DOHH2 (cell line): Measurements from ENCODE around the gene TP53BP2.

Experiments
- EZH2phosphoT487 ChIP-seq: fragments of 200-600 bp; sonication (generic); IDR thresholded peaks from 2 replicates; pipeline ENCODE4 v1.6.1; 2017; ENCODE audit warnings: borderline replicate concordance, mild to moderate bottlenecking, antibody characterized with exemption, low read length, moderate library complexity, mixed read lengths
- TF ChIP-seq, protein P1 (sequence below): fragments of 200-600 bp; sonication (generic); IDR thresholded peaks from one replicate; pipeline ENCODE4 v1.5.1; 2014; ENCODE audit warnings: antibody characterized with exemption, mild to moderate bottlenecking, low read depth, low read length; ENCODE audit not compliant: poor library complexity, severe bottlenecking

DNA sequence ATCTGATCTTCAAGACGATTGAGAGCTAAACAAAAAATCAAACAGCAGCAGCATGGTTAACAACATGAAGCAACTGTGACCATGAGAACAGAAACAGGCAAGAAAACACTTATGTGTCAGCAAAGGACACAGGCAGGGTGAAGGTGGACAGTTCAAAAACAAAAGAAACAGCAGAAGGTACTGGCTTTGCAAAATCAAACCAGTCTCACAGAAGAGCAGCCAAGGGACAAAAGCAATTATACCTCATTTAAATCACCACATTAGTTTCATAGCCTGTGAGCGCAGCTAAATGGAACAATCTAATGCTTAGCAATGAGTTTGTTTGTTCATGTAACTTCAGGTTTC, 74.3 kb downstream of the TP53BP2 start:
- TF ChIP-seq, protein P1, sequence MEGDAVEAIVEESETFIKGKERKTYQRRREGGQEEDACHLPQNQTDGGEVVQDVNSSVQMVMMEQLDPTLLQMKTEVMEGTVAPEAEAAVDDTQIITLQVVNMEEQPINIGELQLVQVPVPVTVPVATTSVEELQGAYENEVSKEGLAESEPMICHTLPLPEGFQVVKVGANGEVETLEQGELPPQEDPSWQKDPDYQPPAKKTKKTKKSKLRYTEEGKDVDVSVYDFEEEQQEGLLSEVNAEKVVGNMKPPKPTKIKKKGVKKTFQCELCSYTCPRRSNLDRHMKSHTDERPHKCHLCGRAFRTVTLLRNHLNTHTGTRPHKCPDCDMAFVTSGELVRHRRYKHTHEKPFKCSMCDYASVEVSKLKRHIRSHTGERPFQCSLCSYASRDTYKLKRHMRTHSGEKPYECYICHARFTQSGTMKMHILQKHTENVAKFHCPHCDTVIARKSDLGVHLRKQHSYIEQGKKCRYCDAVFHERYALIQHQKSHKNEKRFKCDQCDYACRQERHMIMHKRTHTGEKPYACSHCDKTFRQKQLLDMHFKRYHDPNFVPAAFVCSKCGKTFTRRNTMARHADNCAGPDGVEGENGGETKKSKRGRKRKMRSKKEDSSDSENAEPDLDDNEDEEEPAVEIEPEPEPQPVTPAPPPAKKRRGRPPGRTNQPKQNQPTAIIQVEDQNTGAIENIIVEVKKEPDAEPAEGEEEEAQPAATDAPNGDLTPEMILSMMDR, result no peak
- no peak for TF ChIP-seq EZH2phosphoT487
